ENCODE data around the gene ACSF2. TPM values are rescaled to one million over a fixed set of nuclear protein-coding genes. Genes with fewer than 3 reads are reported as not detected.

Gene ACSF2
- polyA plus RNA-seq, 1 donor from 2014 or later, result not detected

DNA sequence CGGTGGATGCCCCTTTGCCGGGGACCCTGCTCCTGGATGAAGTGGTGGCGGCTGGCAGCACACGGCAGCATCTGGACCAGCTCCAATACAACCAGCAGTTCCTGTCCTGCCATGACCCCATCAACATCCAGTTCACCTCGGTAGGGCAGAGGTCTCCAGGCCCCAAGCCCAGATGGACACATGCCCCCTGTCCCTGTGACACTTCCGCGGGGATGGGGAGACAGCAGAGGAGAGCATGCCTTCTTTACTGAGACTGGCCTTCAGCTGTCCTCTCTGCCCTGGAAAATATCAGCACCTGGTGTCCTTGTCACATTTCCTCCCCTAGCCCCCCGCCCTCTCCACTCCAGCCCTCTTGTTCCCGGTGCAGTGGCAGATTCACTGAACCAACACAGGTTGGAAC is 36.4 kb downstream of the ACSF2 start:
- Histone ChIP-seq H3K4me3 (ENCODE audit: low read length) (no peak overlapping the region), H3K4me2 (ENCODE audit: low read length) (no peak overlapping the region), H3K27me3 (ENCODE audit: insufficient read depth, low read depth, low read length) (peaks cover 1% of the 10 kb centered on the region), H3F3A (ENCODE audit: insufficient read depth, low read length, poor library complexity, severe bottlenecking) (no peaks in the 10 kb centered on the region), H3K9me2 (ENCODE audit: insufficient read depth, low read length) (no peaks in the 10 kb centered on the region), H2AFZ (ENCODE audit: low read depth, low read length) (no peak overlapping the region), H3K9ac (ENCODE audit: low read length) (no peak overlapping the region), H3K79me2 (replicated peaks; ENCODE audit: insufficient read depth, low read length) (no peaks in the 10 kb centered on the region), H3K9me3 (ENCODE audit: low read length) (no peaks in the 10 kb centered on the region), H3K36me3 (ENCODE audit: insufficient read depth, low read length) (no peaks in the 10 kb centered on the region), H4K20me1 (ENCODE audit: insufficient read depth) (no peaks in the 10 kb centered on the region), H3K27ac (ENCODE audit: low read length) (no peak overlapping the region)
- no peak for TF ChIP-seq POLR2AphosphoS5 (IDR thresholded peaks at IDR 0.05)
- TF ChIP-seq TAF1 (IDR thresholded peaks at IDR 0.05; ENCODE audit: low read depth), result no peak
- TF ChIP-seq EZH2 (IDR thresholded peaks at IDR 0.05; ENCODE audit: borderline replicate concordance, insufficient read depth, low read length, poor library complexity, severe bottlenecking), result no peak
- TF ChIP-seq, protein P1, sequence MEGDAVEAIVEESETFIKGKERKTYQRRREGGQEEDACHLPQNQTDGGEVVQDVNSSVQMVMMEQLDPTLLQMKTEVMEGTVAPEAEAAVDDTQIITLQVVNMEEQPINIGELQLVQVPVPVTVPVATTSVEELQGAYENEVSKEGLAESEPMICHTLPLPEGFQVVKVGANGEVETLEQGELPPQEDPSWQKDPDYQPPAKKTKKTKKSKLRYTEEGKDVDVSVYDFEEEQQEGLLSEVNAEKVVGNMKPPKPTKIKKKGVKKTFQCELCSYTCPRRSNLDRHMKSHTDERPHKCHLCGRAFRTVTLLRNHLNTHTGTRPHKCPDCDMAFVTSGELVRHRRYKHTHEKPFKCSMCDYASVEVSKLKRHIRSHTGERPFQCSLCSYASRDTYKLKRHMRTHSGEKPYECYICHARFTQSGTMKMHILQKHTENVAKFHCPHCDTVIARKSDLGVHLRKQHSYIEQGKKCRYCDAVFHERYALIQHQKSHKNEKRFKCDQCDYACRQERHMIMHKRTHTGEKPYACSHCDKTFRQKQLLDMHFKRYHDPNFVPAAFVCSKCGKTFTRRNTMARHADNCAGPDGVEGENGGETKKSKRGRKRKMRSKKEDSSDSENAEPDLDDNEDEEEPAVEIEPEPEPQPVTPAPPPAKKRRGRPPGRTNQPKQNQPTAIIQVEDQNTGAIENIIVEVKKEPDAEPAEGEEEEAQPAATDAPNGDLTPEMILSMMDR (IDR thresholded peaks at IDR 0.05; ENCODE audit: poor library complexity, severe bottlenecking), result no peak
- no peak for TF ChIP-seq EP300 (conservative IDR thresholded peaks at IDR 0.05; ENCODE audit: poor library complexity, severe bottlenecking)
- TF ChIP-seq, protein P2, sequence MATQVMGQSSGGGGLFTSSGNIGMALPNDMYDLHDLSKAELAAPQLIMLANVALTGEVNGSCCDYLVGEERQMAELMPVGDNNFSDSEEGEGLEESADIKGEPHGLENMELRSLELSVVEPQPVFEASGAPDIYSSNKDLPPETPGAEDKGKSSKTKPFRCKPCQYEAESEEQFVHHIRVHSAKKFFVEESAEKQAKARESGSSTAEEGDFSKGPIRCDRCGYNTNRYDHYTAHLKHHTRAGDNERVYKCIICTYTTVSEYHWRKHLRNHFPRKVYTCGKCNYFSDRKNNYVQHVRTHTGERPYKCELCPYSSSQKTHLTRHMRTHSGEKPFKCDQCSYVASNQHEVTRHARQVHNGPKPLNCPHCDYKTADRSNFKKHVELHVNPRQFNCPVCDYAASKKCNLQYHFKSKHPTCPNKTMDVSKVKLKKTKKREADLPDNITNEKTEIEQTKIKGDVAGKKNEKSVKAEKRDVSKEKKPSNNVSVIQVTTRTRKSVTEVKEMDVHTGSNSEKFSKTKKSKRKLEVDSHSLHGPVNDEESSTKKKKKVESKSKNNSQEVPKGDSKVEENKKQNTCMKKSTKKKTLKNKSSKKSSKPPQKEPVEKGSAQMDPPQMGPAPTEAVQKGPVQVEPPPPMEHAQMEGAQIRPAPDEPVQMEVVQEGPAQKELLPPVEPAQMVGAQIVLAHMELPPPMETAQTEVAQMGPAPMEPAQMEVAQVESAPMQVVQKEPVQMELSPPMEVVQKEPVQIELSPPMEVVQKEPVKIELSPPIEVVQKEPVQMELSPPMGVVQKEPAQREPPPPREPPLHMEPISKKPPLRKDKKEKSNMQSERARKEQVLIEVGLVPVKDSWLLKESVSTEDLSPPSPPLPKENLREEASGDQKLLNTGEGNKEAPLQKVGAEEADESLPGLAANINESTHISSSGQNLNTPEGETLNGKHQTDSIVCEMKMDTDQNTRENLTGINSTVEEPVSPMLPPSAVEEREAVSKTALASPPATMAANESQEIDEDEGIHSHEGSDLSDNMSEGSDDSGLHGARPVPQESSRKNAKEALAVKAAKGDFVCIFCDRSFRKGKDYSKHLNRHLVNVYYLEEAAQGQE (IDR thresholded peaks at IDR 0.05; ENCODE audit: borderline replicate concordance), result no peak
- no peak for TF ChIP-seq SMC3 (conservative IDR thresholded peaks at IDR 0.05; ENCODE audit: poor library complexity)

DNA sequence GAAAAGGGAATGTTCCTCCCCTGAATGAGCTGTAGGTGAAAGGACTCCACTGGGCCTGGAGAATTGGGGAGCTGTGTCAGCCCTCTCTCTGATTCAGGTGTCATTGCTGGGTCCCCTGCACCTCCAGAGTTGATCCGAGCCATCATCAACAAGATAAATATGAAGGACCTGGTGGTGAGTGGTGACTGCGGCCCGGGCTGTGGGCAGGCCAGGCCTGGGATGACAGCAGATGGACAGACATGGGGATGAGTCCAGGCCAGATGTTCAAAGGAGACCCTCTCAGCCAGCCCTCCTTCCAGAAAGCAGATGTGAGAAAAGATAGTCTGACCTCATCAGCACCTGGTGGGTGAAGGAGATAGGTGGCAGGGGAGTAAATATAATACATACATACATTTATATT is 38.1 kb downstream of the ACSF2 start:
- TF ChIP-seq SMC3 (conservative IDR thresholded peaks at IDR 0.05; ENCODE audit: poor library complexity) (no peak), TAF1 (IDR thresholded peaks at IDR 0.05; ENCODE audit: low read depth) (no peak), MXI1 (conservative IDR thresholded peaks at IDR 0.05; ENCODE audit: poor library complexity, severe bottlenecking) (no peak), RAD21 (conservative IDR thresholded peaks at IDR 0.05) (no peak), EZH2 (IDR thresholded peaks at IDR 0.05; ENCODE audit: borderline replicate concordance, insufficient read depth, low read length, poor library complexity, severe bottlenecking) (no peak), EP300 (conservative IDR thresholded peaks at IDR 0.05; ENCODE audit: poor library complexity, severe bottlenecking) (no peak), POLR2AphosphoS5 (IDR thresholded peaks at IDR 0.05) (no peak)
- TF ChIP-seq, protein P2 (IDR thresholded peaks at IDR 0.05; ENCODE audit: borderline replicate concordance), result no peak
- TF ChIP-seq, protein P1 (IDR thresholded peaks at IDR 0.05; ENCODE audit: poor library complexity, severe bottlenecking), result no peak
- Histone ChIP-seq H3K9me2 (ENCODE audit: insufficient read depth, low read length) (no peaks in the 10 kb centered on the region), H3K79me2 (replicated peaks; ENCODE audit: insufficient read depth, low read length) (no peaks in the 10 kb centered on the region), H4K20me1 (ENCODE audit: insufficient read depth) (no peaks in the 10 kb centered on the region), H3K9me3 (ENCODE audit: low read length) (no peaks in the 10 kb centered on the region), H3K27me3 (ENCODE audit: insufficient read depth, low read depth, low read length) (peaks cover 18% of the 10 kb centered on the region), H3K27ac (ENCODE audit: low read length) (no peak overlapping the region), H3K4me2 (ENCODE audit: low read length) (no peak overlapping the region), H3K4me3 (ENCODE audit: low read length) (no peak overlapping the region), H3F3A (ENCODE audit: insufficient read depth, low read length, poor library complexity, severe bottlenecking) (no peaks in the 10 kb centered on the region), H3K36me3 (ENCODE audit: insufficient read depth, low read length) (no peaks in the 10 kb centered on the region), H2AFZ (ENCODE audit: low read depth, low read length) (no peak overlapping the region), H3K9ac (ENCODE audit: low read length) (no peak overlapping the region)

Measured in neural cell (in vitro differentiated cells).